HG02759 (cell line): ENCODE measurements around the gene WDR75.
"Not testable (repeated sequence)": the region's sequence is repeated elsewhere in the genome, so short reads cannot be mapped to it uniquely, and the experiment has no call there.

Experiments used
- ATAC-seq: cut with Tn5 transposase; IDR thresholded peaks from one replicate; pipeline ENCODE4 v1.9.1; 2021; ENCODE audit warnings: mild to moderate bottlenecking, moderate library complexity; ENCODE audit not compliant: unreplicated experiment

Gene WDR75

DNA sequence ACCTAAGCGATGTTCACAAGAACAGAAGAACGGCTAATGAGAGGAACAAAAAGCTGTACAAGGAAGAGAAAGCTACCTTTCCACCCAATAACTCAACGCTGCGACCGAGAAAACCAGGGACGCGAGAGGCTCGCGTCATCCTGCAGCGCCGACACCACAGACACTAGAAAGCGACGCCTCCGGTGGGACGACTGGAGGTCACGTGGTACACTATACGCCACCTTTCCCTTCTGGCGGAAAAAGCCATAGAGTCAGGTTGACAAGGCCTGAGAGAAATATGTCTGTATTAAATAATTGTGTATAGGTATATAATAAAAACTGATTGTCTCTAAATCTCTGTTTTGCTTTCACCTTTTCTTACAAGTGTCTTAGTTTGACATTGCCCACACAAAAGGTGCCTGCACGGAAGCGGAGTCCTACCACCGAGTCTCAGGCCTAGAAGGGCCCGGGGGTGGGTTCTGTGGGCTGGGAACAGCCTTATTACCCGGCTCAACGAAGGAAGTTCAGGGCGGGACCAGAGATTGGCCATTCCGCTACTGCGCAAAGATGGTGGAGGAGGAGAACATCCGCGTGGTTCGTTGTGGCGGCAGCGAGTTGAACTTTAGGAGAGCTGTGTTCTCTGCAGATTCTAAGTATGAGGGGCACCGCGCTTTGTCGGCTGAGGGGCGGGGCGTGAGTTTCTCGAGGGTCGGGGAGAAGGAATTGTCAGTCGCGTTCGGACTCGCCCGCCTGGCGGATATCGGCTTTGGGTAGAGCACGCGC is at the start of gene WDR75:
TSS of gene WDR75 (plus strand) at position 528 of the 762 bp plus-strand sequence. CDS start at position 547, 19 bp downstream.
- ATAC-seq, result peak; percentile 88

GRCh38 chr2:189393440-189394111 is 47.7 kb upstream of the WDR75 start:
- ATAC-seq, result no peak

GRCh38 chr2:189394525-189394924 is 46.7 kb upstream of the WDR75 start:
- no peak for ATAC-seq

DNA sequence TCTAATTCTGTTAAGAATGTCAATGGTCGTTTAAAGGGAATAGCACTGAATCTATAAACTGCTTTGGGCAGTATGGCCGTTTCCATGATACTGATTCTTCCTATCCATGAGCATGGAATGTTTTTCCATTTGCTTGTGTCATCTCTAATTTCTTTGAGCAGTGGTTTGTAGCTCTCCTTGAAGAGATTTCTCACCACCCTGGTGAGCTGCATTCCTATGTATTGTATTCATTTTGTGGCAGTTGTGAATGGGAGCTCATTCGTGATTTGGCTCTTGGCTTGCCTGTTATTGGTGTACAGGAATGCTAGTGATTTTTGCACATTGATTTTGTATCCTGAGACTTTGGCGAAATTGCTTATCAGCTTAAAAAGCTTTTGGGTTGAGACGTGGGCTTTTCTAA is 38.3 kb upstream of the WDR75 start:
- ATAC-seq, result no peak

DNA sequence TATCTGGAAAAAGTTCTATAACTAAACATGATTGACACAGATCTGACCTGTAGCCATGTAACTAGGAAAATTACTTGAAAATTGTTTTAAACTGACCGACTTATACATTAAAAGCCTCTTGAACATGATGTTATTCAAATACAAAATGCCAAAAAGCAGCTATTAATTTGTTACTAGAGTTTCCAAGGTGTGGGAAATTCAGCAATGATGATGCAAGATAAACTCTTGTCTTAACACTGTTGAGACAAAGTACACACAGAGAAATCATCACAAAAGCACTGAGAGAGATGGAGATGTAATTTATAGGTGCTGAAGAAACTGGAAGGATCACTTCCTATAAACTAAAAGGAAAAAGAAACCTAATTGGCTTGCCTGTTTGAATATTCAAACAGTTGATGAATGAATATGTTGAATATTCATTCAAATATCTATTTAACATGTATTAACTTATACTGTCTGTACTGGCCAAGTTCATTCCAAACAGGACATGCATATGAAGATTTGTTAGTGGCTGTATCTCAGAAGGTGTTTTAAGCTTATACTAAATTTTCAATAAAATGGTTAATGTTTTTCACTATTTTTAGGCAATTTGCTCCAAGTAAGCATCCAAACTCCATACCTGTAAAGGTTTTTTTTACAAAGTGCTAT is 34.6 kb upstream of the WDR75 start:
- ATAC-seq, result no peak

DNA sequence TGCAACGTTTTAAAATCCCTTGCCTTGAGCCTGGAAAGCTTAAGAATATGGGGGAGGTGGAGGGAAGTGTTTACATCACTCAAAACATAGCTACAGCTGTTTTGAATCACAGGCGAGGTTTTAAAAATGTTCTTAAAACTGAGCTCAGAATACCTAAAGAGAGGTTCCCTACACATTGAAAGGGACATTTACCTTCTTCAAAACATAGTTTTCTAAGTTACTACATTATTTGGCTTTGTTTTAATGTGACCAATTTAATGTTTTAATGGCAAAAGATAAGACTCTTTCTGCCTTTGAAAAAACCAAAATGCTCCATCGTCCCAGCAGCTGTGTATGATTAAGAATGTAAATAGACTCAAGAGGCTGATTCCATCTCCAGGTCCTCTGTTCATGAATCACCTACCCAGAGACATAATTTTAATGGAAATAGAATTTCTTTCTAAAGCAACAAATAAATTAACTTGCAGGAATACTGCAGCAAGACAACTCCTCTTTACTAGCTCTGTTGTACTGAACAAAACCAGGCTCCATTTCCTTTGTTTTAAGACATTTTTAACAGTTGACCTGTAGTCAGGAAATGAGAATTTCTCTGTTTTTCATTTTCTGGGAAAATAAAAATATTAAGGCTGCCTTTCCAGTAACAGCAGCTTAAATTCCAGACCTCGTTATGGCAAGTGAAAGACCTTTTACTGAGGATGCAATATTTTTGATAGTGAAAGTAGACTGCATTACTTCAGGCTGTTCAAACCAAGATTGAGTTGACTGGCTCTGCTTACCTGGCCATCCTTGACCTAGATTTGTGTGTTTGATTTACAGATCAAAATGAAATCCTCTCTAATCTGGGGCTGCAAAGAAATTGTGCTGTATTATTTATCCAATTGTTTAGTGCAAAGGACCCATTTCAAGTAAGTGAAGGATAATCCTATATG is 33.7 kb upstream of the WDR75 start:
- no peak for ATAC-seq

DNA sequence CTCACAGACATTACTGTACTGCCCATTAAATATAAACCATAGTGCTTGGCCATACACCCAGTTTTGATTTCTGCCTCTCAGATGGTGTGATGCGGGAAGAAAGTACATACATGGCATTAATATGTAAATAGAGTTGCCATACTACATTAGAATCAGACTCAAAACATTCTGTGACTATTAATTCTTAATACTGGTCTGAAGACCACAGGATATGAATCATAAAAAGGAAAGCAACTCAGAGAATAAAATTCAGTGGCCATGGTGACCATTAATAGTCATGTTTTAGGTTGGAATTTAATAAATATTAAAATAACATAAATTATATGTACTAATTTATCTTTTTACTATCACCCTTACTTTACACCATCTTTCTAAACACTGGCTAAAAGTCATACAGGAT is 33.0 kb upstream of the WDR75 start:
- ATAC-seq, result no peak

DNA sequence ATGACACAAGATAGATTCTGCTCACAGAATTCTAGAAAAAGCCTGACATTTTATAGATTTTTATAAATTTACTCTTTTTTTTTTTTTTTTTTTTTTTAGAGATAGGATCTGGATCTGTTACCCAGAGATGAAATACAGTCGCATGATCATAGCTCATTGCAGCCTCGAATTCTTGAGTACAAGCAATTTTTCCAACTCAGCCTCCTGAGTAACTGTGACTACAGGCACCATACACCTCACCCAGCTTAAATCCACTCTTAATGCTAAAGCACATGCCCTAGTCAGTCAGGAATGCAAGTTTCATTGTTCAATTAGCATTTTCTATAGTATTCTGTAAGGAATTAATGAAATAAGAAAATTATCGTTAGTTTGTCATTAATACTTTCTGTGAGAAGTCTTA is 32.1 kb upstream of the WDR75 start:
- no peak for ATAC-seq

GRCh38 chr2:189409647-189410046 is 31.6 kb upstream of the WDR75 start:
- ATAC-seq, result no peak

DNA sequence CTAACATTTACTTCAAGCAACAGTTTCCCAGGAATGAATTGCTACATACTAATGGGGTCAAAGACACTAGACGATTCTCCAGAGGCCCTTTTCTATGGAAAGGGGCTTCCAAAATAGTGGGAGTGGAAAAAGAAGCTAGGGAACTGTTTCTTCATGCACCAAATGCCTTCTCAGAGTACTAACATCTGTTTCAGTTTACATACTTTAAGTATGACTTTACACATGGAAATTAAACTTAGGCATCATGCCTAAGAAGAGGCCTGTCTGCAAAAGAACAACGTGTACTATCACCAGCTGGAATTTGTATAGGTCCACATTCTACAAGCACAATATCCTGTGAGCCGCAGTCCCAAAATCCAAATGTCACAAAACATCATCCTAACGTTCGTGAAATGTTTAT is 29.4 kb upstream of the WDR75 start:
- ATAC-seq, result no peak

GRCh38 chr2:189412330-189412953 is 28.8 kb upstream of the WDR75 start:
- peak; percentile 88 for ATAC-seq

GRCh38 chr2:189413249-189413648 is 28.0 kb upstream of the WDR75 start:
- no peak for ATAC-seq

DNA sequence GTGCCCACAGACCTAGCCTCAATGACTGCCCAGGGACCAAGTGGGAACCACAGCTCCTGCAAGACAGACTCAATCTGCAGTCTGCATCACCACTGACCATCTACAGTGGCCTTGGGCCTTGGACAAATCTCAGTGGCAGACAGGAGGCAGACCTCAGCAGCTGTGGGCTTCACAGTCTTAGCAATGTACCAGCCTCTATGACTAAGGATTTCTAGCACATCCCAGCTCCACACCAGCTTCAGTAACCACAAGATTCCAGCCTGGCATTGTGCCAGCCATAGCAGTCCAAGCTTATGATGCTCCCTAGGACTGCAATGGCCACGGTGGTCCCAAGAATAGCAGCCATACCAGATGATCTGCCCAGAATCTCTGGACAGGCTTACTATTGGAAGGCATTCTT is 19.6 kb upstream of the WDR75 start:
- no peak for ATAC-seq

DNA sequence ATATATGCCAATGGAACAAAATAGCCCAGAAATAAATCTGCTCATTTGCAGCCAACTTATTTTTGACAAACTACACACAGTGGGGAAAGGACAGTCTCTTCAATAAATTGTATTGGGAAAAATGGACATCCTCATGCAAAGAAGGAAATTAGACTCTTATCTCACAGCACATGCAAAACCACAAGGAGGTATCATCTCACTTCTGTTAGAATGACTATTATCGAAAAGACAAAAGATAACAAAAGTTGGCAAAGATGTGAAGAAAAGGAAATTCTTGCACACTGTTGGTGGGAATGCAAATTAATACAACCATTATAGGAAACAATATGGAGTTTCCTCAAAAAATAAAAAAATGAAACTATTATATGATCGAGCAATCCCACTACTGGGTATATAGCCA is 16.3 kb upstream of the WDR75 start:
- no peak for ATAC-seq

- ATAC-seq, result no peak
These were observed 15.6 kb upstream of the WDR75 start for GRCh38 chr2:189425676-189426075.

- ATAC-seq, result no peak
These were observed 14.4 kb upstream of the WDR75 start for GRCh38 chr2:189426886-189427285.

- ATAC-seq, result no peak
These were observed 13.4 kb upstream of the WDR75 start for GRCh38 chr2:189427872-189428271.

DNA sequence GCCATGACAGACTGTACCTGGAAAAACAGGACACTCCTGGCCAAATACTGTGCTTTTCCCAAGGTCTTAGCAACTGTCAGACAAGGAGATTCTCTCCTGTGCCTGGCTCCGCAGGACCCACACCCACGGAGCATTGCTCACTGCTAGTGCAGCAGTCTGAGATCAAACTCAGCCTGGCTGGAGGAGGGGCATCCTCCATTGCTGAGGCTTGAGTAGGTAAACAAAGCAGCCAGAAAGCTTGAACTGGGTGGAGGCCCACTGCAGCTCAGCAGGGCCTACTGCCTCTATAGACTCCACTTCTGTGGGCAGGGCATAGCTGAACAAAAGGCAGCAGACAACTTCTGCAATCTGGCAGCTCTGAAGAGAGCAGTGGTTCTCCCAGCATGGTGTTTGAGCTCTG is 10.8 kb upstream of the WDR75 start:
- not testable (repeated sequence) for ATAC-seq

DNA sequence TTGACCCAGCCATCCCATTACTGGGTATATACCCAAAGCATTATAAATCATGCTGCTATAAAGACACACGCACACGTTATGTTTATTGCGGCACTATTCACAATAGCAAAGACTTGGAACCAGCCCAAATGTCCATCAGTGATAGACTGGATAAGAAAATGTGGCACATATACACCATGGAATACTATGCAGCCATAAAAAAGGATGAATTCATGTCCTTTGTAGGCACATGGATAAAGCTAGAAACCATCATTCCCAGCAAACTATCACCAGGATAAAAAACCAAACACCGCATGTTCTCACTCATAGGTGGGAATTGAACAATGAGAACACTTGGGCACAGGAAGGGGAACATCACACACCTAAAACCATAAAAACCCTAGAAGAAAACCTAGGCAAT is 5.5 kb upstream of the WDR75 start:
- ATAC-seq, result not testable (repeated sequence)

DNA sequence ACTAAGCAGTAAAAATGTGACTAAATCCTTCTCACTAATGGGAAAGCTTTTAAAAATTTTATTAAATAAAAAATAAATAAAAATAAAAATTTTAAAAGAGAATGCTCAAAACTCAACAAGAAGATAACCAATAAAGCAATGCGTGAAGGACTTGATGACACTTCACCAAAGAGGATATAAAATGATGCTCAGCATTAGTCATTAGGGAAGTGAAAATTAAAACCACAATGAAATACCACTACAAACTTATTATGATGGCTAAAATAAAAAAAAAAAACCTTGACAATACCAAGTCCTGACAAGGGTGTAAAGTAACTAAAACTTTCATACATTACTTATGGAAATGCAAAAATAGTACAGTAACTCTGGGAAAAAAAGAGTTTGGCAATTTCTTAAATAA is 3.3 kb upstream of the WDR75 start:
- ATAC-seq, result no peak

- no peak for ATAC-seq
These were observed 1.9 kb upstream of the WDR75 start for GRCh38 chr2:189439342-189439741.
